GM23338 (cell line): ENCODE measurements around the gene MCMBP. TPM values are rescaled to one million over a fixed set of nuclear protein-coding genes. Genes with fewer than 3 reads are reported as not detected.

Source experiments
- ATAC-seq: fragments of 200-7000 bp; cut with Tn5 transposase; 3 replicates; pipeline ENCODE4 v1.9.1; 2020
- DNase-seq: peaks from one replicate; pipeline ENCODE4 v3.0.0-alpha.2; 2015; ENCODE audit warnings: low spot score
- H2AFZ ChIP-seq: fragments of 200-600 bp; sonication (generic); 2 replicates; pipeline ENCODE4 v1.8.0; 2016; ENCODE audit warnings: antibody characterized with exemption, mild to moderate bottlenecking, moderate library complexity
- H3F3A ChIP-seq: fragments of 200-600 bp; sonication (generic); replicated peaks from 2 replicates; pipeline ENCODE4 v1.8.0; 2017; ENCODE audit warnings: antibody characterized with exemption, mixed run types, low read depth
- H3K27ac ChIP-seq: fragments of 200-600 bp; sonication (generic); 2 replicates; pipeline ENCODE4 v1.6.1; 2016; ENCODE audit warnings: low read depth
- H3K27me3 ChIP-seq: fragments of 200-600 bp; sonication (generic); 2 replicates; pipeline ENCODE4 v1.8.0; 2016; ENCODE audit warnings: mild to moderate bottlenecking, mixed run types, moderate library complexity; ENCODE audit not compliant: insufficient read depth
- H3K36me3 ChIP-seq: fragments of 200-600 bp; sonication (generic); 2 replicates; pipeline ENCODE4 v1.8.0; 2016; ENCODE audit warnings: mild to moderate bottlenecking; ENCODE audit not compliant: insufficient read depth
- H3K4me1 ChIP-seq: fragments of 200-600 bp; sonication (generic); 2 replicates; pipeline ENCODE4 v1.8.0; 2016; ENCODE audit warnings: mild to moderate bottlenecking, moderate library complexity; ENCODE audit not compliant: insufficient read depth
- H3K4me2 ChIP-seq: fragments of 200-600 bp; sonication (generic); 2 replicates; pipeline ENCODE4 v1.7.1; 2017; ENCODE audit warnings: mixed run types
- H3K4me3 ChIP-seq: fragments of 200-600 bp; sonication (generic); 2 replicates; pipeline ENCODE4 v1.6.1; 2016; ENCODE audit warnings: mixed run types
- H3K79me2 ChIP-seq: fragments of 200-600 bp; sonication (generic); replicated peaks from 2 replicates; pipeline ENCODE4 v1.8.0; 2017; ENCODE audit warnings: mild to moderate bottlenecking; ENCODE audit not compliant: insufficient read depth
- H3K9me2 ChIP-seq: fragments of 200-600 bp; sonication (generic); 2 replicates; pipeline ENCODE4 v1.8.0; 2017; ENCODE audit not compliant: insufficient read depth
- H4K20me1 ChIP-seq: fragments of 200-600 bp; sonication (generic); replicated peaks from 2 replicates; pipeline ENCODE4 v1.8.0; 2017; ENCODE audit warnings: mild to moderate bottlenecking; ENCODE audit not compliant: insufficient read depth
- H3K27ac Mint-ChIP-seq: 2 replicates; pipeline ENCODE4 v1.8.0; 2020; ENCODE audit warnings: inconsistent platforms, mild to moderate bottlenecking, moderate library complexity, mixed read lengths
- H3K27me3 Mint-ChIP-seq: 3 replicates; pipeline ENCODE4 v1.8.0; 2022; ENCODE audit warnings: low read depth, mild to moderate bottlenecking, moderate library complexity, mixed read lengths, inconsistent platforms; ENCODE audit not compliant: insufficient read depth, poor library complexity
- H3K36me3 Mint-ChIP-seq: 3 replicates; pipeline ENCODE4 v1.8.0; 2021; ENCODE audit warnings: low read depth, mild to moderate bottlenecking, inconsistent platforms, moderate library complexity, mixed read lengths
- H3K4me1 Mint-ChIP-seq: 3 replicates; pipeline ENCODE4 v1.8.0; 2020; ENCODE audit warnings: mild to moderate bottlenecking, inconsistent platforms, mixed read lengths
- H3K4me3 Mint-ChIP-seq: 3 replicates; pipeline ENCODE4 v1.8.0; 2021; ENCODE audit warnings: moderate library complexity, mild to moderate bottlenecking, inconsistent platforms, mixed read lengths
- H3K9me3 Mint-ChIP-seq: 3 replicates; pipeline ENCODE4 v1.8.0; 2020; ENCODE audit warnings: moderate library complexity, mild to moderate bottlenecking, inconsistent platforms, mixed read lengths
- CREB1 ChIP-seq: fragments of 250-450 bp; sonication (Bioruptor Pico); IDR thresholded peaks from 2 replicates; pipeline ENCODE4 v1.5.0; 2020; ENCODE audit warnings: low read depth, mild to moderate bottlenecking, moderate library complexity
- CTCF ChIP-seq, 2 experiments: fragments of 200-600 bp in 1 of 2; sonication (generic) in 1 of 2; conservative IDR thresholded peaks; 2 replicates each; pipeline versions ENCODE4 v1.5.1 to v1.6.1; 2016 to 2017; ENCODE audit warnings: antibody characterized with exemption in 2 of 2, low read depth in 2 of 2, mild to moderate bottlenecking in 2 of 2, moderate library complexity in 1 of 2
- ETS1 ChIP-seq: IDR thresholded peaks from 2 replicates; pipeline ENCODE4 v1.6.1; 2016; ENCODE audit warnings: antibody characterized with exemption
- EZH2 ChIP-seq: fragments of 200-600 bp; sonication (generic); IDR thresholded peaks from one replicate; pipeline ENCODE4 v1.8.0; 2017; ENCODE audit warnings: antibody characterized with exemption, mild to moderate bottlenecking, low read depth; ENCODE audit not compliant: unreplicated experiment
- EZH2phosphoT487 ChIP-seq: fragments of 200-600 bp; sonication (generic); IDR thresholded peaks from one replicate; pipeline ENCODE4 v1.8.1; 2018; ENCODE audit warnings: antibody characterized with exemption; ENCODE audit not compliant: unreplicated experiment
- JUNB ChIP-seq: IDR thresholded peaks from one replicate; pipeline ENCODE4 v1.6.1; 2016; ENCODE audit warnings: antibody characterized with exemption; ENCODE audit not compliant: unreplicated experiment
- NANOG ChIP-seq: IDR thresholded peaks from 2 replicates; pipeline ENCODE4 v1.6.1; 2016; ENCODE audit warnings: antibody characterized with exemption, borderline replicate concordance
- POLR2AphosphoS5 ChIP-seq: IDR thresholded peaks from 2 replicates; pipeline ENCODE4 v1.6.1; 2016; ENCODE audit warnings: antibody characterized with exemption, low read depth
- REST ChIP-seq: IDR thresholded peaks from one replicate; pipeline ENCODE4 v1.6.1; 2018; ENCODE audit warnings: antibody characterized with exemption; ENCODE audit not compliant: unreplicated experiment
- STAT1 ChIP-seq: IDR thresholded peaks from one replicate; pipeline ENCODE4 v1.6.1; 2016; ENCODE audit warnings: antibody characterized with exemption; ENCODE audit not compliant: unreplicated experiment
- ZNF114 ChIP-seq: fragments of 250-450 bp; sonication (Bioruptor Pico); IDR thresholded peaks from 2 replicates; pipeline ENCODE4 v1.5.0; 2020; ENCODE audit warnings: mild to moderate bottlenecking, moderate library complexity
- ZNF331 ChIP-seq: fragments of 250-450 bp; sonication (Bioruptor Pico); IDR thresholded peaks from 2 replicates; pipeline ENCODE4 v1.5.0; 2020; ENCODE audit warnings: low read depth, mild to moderate bottlenecking, moderate library complexity
- ZNF462 ChIP-seq: fragments of 250-450 bp; sonication (Bioruptor Pico); IDR thresholded peaks from 2 replicates; pipeline ENCODE4 v1.5.0; 2020; ENCODE audit warnings: mild to moderate bottlenecking, moderate library complexity
- polyA plus RNA-seq: library from polyadenylated mRNA; unstranded; fragments of >200 nt; fragmentation: Nextera tagmentation; extraction: Ambion mirVana; gene quantifications from 2 replicates; pipeline ENCODE4 v1.2.1, GENCODE V29; 2016
- total RNA-seq: library from RNA; depleted of rRNA; stranded (reverse); fragments of >200 nt; shearing (Covaris generic); gene quantifications from 2 replicates; pipeline ENCODE4 v1.2.3, GENCODE V29; 2014

The MCMBP gene
- total and polyA plus RNA-seq, 2 experiments from 2014 or later: 30.9 to 76.6 TPM

- Histone ChIP-seq H3K4me1 (peaks cover 7% of the 10 kb centered on the region), H3K79me2 (no peaks in the 10 kb centered on the region), H3K4me2 (no peak overlapping the region), H3K27ac (no peak overlapping the region), H3K36me3 (no peaks in the 10 kb centered on the region), H3K9me2 (no peaks in the 10 kb centered on the region), H3K4me3 (no peak overlapping the region), H3K27me3 (no peaks in the 10 kb centered on the region), H2AFZ (no peak overlapping the region), H3F3A (no peaks in the 10 kb centered on the region), H4K20me1 (no peaks in the 10 kb centered on the region)
- Mint-ChIP-seq H3K27ac (no peak overlapping the region), H3K4me3 (no peak overlapping the region), H3K9me3 (no peaks in the 10 kb centered on the region; the same call in 2 of the 3 replicates), H3K4me1 (peaks cover 3% of the 10 kb centered on the region; the same call in 1 of the 3 replicates), H3K36me3 (peaks cover 21% of the 10 kb centered on the region), H3K27me3 (no peaks in the 10 kb centered on the region)
- no peak for ATAC-seq
- no peak for TF ChIP-seq REST
- no peak for TF ChIP-seq ZNF462 (CRISPR knock-in tag)
- TF ChIP-seq EZH2phosphoT487: no peak
- TF ChIP-seq CTCF (conservative IDR thresholded peaks at IDR 0.05; ENCODE audit: low read depth in 2 of 2): no peak
- TF ChIP-seq NANOG: no peak
- TF ChIP-seq JUNB: no peak
- TF ChIP-seq POLR2AphosphoS5: no peak
- TF ChIP-seq ZNF114 (CRISPR knock-in tag): no peak
- TF ChIP-seq CREB1 (CRISPR knock-in tag): no peak
- TF ChIP-seq STAT1: no peak
- TF ChIP-seq ZNF331: no peak
- no peak for TF ChIP-seq ETS1
- no peak for TF ChIP-seq EZH2
- DNase-seq: no peak
Observed at GRCh38 chr10:119812684-119813083, 60.0 kb downstream of the MCMBP start.
